CD1c-positive myeloid dendritic cell (primary cell): ENCODE measurements around the gene GPS1.

Experiments
- DNase-seq: peaks from one replicate; pipeline ENCODE4 v3.0.0-alpha.2; 2016; ENCODE audit errors: extremely low spot score

GPS1 gene

DNA sequence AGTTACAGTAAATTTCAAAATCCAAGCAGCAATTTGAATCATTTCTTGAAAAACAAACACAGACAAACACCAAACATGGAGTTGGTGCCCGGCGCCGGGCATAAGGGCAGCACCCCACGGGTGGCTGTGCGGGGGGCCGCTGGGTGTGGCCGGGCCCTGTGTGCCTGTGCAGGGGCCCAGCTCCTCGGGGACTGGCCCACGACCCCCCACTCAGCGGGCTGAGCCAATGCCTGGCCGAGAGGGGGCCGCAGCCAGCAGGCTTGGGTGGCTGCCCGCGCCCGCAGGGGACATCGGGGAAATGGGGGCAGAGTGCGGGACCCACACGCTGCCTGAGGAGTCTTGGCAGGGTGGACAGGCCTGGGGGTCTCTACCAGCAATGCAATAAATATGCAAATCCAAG, 26.7 kb downstream of the GPS1 start:
- no peak for DNase-seq

GRCh38 chr17:82079001-82079677, 27.4 kb downstream of the GPS1 start:
- no peak for DNase-seq

DNA sequence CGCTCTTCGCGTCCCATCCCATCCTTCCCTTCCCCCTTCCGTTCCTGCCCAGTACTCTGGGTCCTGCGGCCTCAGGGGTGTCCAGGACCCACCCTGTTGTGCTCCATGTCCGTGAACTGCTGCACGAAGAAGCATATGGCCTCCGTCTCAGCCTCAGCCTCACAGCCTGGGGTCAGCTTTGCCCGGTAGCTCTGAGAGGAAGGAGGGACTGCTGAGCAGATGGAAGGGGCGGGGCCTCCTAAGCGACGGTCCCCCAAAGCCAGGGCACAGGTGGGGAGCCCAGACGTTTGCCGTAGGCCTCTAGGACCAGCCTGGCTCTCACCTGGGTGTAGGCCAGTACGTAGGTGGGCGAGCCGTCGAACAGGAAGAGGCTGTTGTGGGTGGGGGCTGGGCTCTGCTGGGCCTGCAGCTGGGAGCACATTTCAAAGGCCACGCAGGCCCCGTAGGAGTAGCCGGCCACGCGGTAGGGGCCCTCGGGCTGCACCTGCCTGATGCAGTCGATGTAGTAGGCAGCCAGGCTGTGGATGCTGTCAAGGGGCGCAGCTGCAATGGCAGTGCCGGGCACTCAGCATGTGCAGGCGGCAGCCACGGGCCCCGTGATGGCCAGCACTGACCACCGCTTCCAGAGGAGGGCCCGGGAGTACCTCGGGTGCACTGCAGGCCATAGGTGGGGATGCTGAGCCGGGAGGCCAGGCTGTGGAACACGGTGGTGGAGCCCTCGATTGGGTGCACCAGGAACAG, 28.5 kb downstream of the GPS1 start:
- no peak for DNase-seq

- DNase-seq: no peak
Measured at GRCh38 chr17:82080789-82081464, 29.2 kb downstream of the GPS1 start.

GRCh38 chr17:82081546-82081945, 29.8 kb downstream of the GPS1 start:
- no peak for DNase-seq

GRCh38 chr17:82081966-82082365, 30.3 kb downstream of the GPS1 start:
- no peak for DNase-seq

DNA sequence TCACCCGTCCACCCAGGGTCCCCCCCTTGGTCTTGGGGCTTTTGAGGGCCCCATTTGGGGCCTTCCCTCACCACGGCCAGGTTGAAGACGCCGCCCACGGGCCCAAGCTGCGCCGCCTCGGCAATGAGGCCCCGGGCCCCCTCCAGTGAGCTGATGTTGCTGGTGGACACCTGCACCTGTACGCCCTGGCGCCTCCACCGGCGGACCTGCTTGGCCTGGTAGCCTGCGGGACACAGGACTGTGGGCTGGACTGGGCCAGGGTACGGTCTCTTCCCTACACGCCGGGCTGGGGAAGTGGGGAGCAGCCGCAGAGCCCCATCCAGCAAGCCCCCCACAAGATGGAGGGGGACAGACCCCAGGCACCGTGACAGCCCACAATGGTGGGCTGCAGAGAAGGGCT, 30.8 kb downstream of the GPS1 start:
- DNase-seq: no peak

DNA sequence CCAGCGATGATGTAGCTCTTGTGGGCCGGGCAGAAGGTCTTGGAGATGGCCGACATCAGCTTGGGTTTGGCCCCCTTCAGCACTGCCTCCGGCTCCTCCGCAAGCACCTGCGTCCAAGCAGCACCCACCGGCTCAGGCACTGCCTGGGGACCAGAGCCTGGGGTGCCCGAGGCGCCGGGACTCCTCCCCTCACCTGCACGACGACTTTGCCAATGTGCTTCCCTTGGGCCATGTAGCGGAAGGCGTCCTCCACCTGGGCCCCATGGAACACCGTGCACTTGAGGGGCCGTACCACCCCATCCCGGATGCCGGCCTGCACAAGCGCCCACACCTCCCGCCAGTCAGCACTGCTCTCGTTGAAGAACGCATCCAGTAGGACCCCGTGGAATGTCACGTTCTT, 31.3 kb downstream of the GPS1 start:
- no peak for DNase-seq

DNA sequence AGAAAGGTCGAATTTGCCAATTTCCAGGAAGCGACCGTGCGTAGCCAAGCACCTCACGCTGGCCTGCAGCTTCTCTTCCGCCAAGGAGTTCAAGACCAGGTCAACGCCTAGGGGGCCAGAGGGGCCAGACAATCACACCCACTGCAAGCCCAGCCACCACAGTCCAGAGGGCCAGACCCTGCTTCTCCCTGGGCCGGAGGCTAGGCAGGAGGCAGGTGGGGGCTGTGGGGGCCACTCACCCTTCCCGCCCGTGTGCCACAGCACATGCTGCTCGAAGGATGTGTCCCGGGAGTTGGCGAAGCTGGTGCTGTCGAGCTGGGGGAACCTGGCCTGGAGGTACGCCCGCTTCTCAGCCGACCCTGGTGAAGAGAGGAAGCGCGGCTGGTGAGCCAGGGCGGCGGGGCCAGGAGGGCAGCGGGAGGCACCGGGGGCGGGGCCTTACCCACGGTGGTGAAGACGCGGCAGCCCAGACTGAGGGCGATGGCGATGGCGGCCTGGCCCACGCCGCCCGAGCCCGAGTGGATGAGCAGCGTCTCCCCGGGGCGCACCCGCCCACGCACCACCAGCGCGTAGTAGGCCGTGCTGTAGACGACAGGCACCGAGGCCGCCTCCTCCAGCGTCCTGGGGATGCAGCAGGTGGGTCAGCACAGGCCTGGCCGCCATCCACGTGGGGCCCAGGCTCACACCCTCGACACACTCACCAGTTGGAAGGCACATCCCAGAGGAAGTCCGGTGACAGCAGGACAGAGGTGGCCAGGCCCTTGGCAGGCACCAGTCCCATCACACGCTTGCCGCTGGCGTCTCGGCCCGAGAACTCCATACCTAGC, 32.0 kb downstream of the GPS1 start:
- DNase-seq: no peak

- DNase-seq: no peak
Measured at GRCh38 chr17:82084373-82085030, 32.8 kb downstream of the GPS1 start.

DNA sequence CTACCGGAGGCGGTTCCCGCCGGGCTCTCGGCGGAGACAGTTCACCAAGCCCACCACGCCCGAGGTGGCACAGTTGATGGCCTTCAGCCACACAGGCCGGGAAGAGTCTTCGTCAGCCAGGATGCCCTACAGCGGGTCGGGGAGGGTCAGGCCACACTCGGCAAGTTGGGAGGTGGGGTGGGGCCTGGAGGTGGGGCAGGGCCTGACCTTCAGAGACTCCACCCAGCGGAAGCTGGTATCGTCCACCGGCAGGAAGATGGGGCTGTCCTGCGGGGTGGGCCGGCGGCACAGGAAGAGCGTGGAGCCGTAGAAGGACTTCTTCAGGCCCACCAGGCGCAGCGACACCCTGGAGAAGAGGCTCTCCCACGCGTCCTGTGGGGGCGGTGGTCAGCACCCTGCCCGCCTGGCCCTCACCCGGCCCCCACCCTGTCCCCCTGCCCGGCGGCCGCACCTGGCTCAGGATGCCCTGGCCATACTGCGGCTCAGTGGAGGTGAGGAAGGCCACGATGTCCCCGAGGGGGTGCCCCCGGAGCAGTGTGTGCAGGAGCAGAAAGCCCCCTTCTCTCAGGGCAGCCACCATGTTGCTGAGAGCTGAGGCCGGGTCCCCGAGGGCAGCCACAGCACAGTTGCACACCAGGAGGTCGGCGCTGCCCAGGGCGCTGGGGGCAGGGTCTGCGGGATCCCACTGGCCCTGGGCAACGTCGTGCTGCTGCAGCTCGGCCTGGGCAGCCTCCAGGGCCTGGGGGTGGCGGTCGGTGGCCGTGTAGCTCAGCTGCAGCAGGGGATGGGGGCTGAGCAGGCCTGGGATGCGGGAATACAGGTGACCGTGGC, 33.5 kb downstream of the GPS1 start:
- DNase-seq: no peak

GRCh38 chr17:82085931-82086764, 34.5 kb downstream of the GPS1 start:
- no peak for DNase-seq

GRCh38 chr17:82086941-82087906, 35.5 kb downstream of the GPS1 start:
- no peak for DNase-seq

DNA sequence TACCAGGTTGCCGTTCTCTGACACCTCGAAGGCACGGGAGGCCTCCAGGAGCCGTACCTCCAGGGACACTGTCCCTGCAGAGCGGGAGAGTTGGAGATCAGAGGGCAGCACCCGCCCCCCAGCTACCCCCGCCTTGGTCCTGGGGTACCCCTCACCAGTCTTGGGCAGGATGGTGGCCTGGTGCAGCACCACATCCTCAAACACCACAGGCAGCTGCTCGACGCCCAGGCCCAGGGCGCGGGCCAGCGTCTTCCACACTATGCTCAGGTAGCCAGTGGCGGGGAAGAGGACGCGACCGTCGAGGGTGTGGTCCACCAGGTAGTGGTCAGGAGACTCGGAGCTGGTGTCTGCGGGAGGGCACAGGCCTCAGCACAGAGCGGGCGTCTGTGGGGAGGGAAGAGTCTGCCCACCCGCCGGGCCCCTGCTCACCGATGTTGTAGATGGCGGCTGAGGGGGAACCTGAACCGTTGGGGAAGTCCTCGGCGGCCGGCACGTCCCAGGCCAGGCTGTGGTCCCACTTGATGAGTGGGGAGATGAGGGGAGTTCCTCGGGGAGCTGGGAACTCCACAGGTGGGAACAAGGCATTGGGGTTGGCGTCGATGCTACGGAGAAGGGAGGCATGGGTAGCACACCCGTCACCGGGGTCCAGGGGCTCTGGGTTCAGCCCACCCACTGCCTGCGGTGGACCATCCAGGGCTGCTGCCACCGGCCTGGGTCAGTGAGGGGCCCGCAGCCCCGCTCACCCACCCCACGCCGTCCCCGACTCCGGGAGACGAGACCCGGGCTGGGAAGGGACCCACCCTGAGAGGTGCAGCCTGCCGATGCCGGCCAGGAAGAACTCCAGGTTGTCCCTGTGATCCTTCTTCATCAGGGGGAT, 36.5 kb downstream of the GPS1 start:
- DNase-seq: no peak

GRCh38 chr17:82088838-82089722, 37.4 kb downstream of the GPS1 start:
- DNase-seq: no peak

- DNase-seq: no peak
Measured at GRCh38 chr17:82089723-82090548, 38.2 kb downstream of the GPS1 start.
